HFF-Myc (cell line): ENCODE results near the gene FAM53B.

ENCODE experiments used
- DNase-seq: peaks from one replicate; pipeline ENCODE4 v3.0.0-alpha.2; 2011; ENCODE audit warnings: low read depth; ENCODE audit errors: extremely low read depth
- H3K4me3 ChIP-seq: replicated peaks from 2 replicates; pipeline ENCODE4 v1.5.1; 2011; ENCODE audit warnings: low read depth, mild to moderate bottlenecking, control low read depth, low read length
- TF ChIP-seq, protein P1 (sequence below): IDR thresholded peaks from 2 replicates; pipeline ENCODE4 v1.5.1; 2012; ENCODE audit warnings: mild to moderate bottlenecking, low read depth, low read length, control low read depth; ENCODE audit errors: missing control alignments

Gene FAM53B

DNA sequence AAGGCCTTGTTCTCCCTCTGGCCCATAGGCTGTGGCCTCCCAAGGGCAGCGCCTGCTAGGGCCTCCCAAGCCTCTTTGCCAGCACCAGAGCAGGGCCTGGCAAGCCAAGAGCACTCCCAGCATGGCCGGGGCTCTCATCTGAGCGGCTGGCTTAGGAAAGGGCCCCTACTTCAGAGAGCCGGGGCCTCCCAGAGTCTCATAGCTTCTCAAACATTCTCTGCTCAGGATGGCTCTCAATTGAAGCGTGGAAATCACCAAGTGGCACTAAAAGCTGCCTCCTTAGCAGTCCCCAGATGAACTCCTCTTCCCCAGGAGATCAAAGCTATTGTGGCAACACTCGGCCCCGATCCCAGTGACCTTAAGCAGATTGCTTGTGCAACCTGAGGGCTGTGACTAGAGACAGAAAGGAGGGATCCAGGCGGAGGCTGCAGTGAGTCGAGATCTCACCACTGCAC, 69.4 kb downstream of the FAM53B start:
- no peak overlapping the region for H3K4me3 ChIP-seq
- DNase-seq: no peak
- TF ChIP-seq, protein P1, sequence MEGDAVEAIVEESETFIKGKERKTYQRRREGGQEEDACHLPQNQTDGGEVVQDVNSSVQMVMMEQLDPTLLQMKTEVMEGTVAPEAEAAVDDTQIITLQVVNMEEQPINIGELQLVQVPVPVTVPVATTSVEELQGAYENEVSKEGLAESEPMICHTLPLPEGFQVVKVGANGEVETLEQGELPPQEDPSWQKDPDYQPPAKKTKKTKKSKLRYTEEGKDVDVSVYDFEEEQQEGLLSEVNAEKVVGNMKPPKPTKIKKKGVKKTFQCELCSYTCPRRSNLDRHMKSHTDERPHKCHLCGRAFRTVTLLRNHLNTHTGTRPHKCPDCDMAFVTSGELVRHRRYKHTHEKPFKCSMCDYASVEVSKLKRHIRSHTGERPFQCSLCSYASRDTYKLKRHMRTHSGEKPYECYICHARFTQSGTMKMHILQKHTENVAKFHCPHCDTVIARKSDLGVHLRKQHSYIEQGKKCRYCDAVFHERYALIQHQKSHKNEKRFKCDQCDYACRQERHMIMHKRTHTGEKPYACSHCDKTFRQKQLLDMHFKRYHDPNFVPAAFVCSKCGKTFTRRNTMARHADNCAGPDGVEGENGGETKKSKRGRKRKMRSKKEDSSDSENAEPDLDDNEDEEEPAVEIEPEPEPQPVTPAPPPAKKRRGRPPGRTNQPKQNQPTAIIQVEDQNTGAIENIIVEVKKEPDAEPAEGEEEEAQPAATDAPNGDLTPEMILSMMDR: no peak

DNA sequence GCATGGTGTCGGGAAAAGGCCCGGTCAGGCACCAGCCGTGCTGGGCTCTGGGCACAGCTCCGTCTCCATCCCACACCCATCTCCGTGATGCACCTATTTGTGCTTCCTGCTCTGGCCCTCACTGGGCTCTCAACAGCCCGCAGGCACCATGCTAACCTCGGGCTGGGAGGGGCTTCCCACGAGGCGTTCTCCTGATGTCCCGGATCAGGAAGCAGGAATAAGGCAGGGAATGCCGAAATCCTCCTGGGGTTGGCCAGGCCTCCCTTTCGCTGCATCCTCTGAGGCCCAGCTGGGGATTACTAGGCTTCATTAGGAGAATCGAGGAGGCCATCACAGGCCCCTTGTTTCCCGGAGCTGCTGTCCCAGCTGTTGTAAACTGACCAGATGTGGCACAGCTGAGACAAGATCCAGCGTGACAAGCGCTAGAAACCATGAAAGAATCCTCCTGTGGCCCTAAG, 72.0 kb downstream of the FAM53B start:
- TF ChIP-seq, protein P1: no peak
- H3K4me3 ChIP-seq: no peak overlapping the region
- no peak for DNase-seq

DNA sequence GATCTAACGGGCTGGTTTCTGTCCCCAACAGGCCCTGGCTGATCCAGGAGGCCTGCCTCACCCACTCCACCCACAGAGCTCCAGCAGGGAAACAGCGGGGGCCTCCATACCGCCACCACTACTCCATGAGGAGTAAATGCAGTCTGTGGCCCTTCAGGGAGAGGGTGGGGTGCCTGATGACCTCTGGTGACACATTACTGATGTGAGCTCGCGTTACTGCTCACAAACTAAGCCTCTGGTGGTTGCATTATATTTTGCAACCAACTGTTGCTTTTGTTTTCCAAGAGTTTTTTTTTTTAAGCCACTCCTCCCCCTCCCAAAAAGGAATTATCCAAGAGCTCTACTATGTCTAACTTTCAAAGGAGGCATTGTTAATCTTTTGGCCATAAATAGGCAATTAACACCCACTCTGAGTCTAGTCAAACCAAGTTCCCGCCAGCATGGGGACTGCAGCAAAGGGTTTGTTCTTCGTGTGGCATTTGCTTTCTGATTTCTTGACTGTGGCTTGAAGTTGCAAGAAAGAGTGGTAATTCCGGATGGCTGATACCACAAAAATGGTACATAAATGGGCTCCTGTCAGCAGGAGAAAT, 72.6 kb downstream of the FAM53B start:
- no peak overlapping the region for H3K4me3 ChIP-seq
- no peak for DNase-seq
- TF ChIP-seq, protein P1: no peak

DNA sequence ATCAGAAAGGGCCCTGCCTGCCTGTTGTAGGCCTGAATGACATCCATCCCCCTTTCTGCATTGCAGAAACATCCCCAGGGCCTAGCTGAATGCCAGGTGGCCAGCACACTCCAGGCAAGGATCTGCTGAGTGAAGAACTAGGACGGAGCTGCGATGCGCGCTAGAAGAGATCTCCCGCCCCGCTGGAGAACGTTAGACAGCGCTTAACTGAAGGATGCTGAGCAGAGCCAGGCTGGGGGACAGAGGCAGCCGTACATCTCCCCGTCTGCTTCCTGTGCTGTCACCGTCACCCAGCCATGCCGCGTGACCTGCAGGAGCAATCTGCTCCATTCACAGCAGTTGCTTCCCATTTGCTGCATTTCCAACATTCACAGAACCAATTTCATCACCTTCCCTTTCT, 73.3 kb downstream of the FAM53B start:
- no peak overlapping the region for H3K4me3 ChIP-seq
- TF ChIP-seq, protein P1: no peak
- DNase-seq: no peak

DNA sequence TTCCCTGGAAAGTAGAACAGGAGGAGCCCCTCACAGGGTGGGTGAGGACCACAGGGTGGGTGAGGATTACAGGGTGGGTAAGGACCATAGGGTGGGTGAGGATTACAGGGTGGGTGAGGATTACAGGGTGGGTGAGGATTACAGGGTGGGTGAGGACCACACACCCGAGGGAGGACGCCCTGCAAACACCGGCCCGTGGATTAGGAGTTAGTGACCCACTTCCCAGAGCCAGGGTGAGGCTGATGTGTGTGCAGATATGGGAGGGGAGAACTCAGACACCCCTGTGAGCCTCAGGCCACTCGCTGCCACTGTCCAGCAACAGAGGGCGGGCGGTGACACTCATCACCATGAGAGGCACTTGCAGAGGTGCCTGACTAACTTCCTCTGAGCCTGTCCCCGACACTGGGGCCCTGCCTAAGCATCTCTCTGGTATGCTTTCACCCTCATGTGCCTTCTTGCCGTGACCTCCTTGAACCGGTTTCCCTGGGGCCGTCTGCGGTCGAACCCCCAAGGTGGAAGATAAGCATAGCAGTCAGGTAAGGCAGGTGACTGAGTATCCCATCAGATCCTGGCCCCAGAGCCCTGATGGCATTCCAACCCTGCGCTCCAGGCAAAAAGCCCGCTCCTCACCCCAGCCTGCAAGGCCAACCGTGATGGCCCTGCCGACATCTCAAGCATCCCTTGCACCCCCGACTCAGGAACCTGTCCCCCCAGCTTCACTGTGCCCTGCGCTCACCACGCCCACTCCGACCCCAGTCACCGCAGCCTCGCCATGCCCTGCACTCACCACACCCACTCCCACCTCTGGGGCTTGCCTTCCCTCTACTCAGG, 74.1 kb downstream of the FAM53B start:
- H3K4me3 ChIP-seq: no peak overlapping the region
- TF ChIP-seq, protein P1: no peak
- no peak for DNase-seq

DNA sequence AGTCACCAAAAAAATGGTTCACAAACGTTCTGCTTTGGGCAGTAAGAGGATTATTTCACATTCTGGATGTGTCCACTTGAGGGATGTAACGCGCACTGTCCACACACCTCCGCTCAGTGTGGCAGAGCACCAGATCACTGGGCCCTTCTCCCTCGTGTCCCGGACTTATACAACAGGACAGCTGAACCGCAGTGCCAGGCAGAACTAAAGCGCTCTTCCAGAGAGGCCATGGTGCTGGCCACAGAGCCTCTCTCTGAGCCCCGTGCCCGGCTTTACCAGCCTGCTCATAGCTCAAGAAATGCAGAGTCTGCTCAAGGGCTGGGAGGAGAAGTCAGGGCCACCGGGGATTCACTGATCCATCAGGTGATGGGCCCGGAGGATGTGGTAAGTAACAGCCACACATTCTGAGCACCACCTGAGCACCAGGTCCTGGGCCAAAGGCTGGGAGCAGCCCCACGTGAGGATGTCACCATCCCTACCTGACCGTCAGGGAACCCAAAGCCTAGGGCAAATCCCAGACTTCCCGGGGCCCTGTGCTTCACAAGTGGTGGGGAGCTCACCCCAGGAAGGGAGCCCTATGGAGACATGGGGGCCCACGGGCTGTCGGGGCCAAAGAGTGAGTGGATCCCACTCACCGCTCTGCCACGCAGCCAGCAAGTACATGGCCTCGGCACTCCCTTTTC, 74.9 kb downstream of the FAM53B start:
- H3K4me3 ChIP-seq: no peak overlapping the region
- TF ChIP-seq, protein P1: no peak

More for the DNA sequence above, 74.9 kb downstream of the FAM53B start:
- no peak for DNase-seq
